IMR-90 (cell line): Measurements from ENCODE around the gene ACIN1. TPM values are rescaled to one million over a fixed set of nuclear protein-coding genes. Genes with fewer than 3 reads are reported as not detected.

Experiments used
- ATAC-seq: fragments of 200-7000 bp; cut with Tn5 transposase; 2 replicates; pipeline ENCODE4 v1.9.1; 2020; ENCODE audit warnings: low read depth, mild to moderate bottlenecking, moderate library complexity
- BruUV-seq: library from RNA; stranded (reverse); fragments of 400-500 nt; replicated peaks from 2 replicates; lab custom pipeline; 2021; lab: Mats Ljungman, UMichigan
- CTCF ChIA-PET: fragments of 300-600 bp; formaldehyde crosslinking; extraction: SDS; loops from one replicate; lab custom pipeline; 2021; ENCODE audit warnings: antibody characterized with exemption; lab: Yijun Ruan, JAX
- POLR2A ChIA-PET: fragments of 300-600 bp; sonication (Branson Sonifier 250); formaldehyde crosslinking; loops from one replicate; lab custom pipeline; 2022; ENCODE audit warnings: antibody characterized with exemption; ENCODE audit not compliant: unreplicated experiment; lab: Charles Lee
- DNase-seq: peaks from one replicate; pipeline ENCODE4 v3.0.0; 2013
- H2AFZ ChIP-seq: replicated peaks from 2 replicates; pipeline ENCODE3; 2013; ENCODE audit warnings: low read length, mild to moderate bottlenecking; ENCODE audit not compliant: poor library complexity
- H2AK5ac ChIP-seq: 2 replicates; pipeline ENCODE4 v1.6.1; 2013; ENCODE audit warnings: low read depth, low read length, inconsistent platforms
- H2AK9ac ChIP-seq: replicated peaks from 2 replicates; pipeline ENCODE3; 2013; ENCODE audit warnings: mild to moderate bottlenecking, low read depth, low read length, moderate library complexity; ENCODE audit not compliant: poor library complexity
- H2BK120ac ChIP-seq: 2 replicates; pipeline ENCODE4 v1.6.1; 2013; ENCODE audit warnings: low read depth, low read length, inconsistent platforms
- H2BK15ac ChIP-seq: 3 replicates; pipeline ENCODE4 v1.6.1; 2013; ENCODE audit warnings: low read depth, low read length, inconsistent platforms
- H2BK20ac ChIP-seq: 2 replicates; pipeline ENCODE4 v1.6.1; 2013; ENCODE audit warnings: low read depth, mild to moderate bottlenecking, inconsistent platforms, low read length, moderate library complexity
- H2BK5ac ChIP-seq: 2 replicates; pipeline ENCODE4 v1.6.1; 2013; ENCODE audit warnings: mild to moderate bottlenecking, low read depth, low read length, inconsistent platforms; ENCODE audit not compliant: poor library complexity, severe bottlenecking
- H3K14ac ChIP-seq: replicated peaks from 2 replicates; pipeline ENCODE4 v1.6.1; 2013; ENCODE audit warnings: low read depth, low read length, inconsistent platforms
- H3K18ac ChIP-seq: 2 replicates; pipeline ENCODE4 v1.6.1; 2013; ENCODE audit warnings: low read depth, low read length, control low read depth
- H3K23ac ChIP-seq: 2 replicates; pipeline ENCODE4 v1.6.1; 2013; ENCODE audit warnings: low read depth, low read length, inconsistent platforms
- H3K27ac ChIP-seq: 2 replicates; pipeline ENCODE4 v1.5.1; 2013; ENCODE audit warnings: mild to moderate bottlenecking, control low read depth, low read length; ENCODE audit not compliant: insufficient read depth
- H3K27me3 ChIP-seq: 2 replicates; pipeline ENCODE4 v1.6.1; 2013; ENCODE audit warnings: low read length; ENCODE audit not compliant: control insufficient read depth, insufficient read depth
- H3K36me3 ChIP-seq: 2 replicates; pipeline ENCODE4 v1.6.1; 2013; ENCODE audit warnings: low read length, mixed read lengths; ENCODE audit not compliant: control insufficient read depth, insufficient read depth
- H3K4ac ChIP-seq: 2 replicates; pipeline ENCODE4 v1.6.1; 2013; ENCODE audit warnings: low read depth, low read length, inconsistent platforms
- H3K4me1 ChIP-seq: 2 replicates; pipeline ENCODE4 v1.6.1; 2013; ENCODE audit warnings: low read length, mixed read lengths; ENCODE audit not compliant: control insufficient read depth, insufficient read depth
- H3K4me2 ChIP-seq: 2 replicates; pipeline ENCODE4 v1.6.1; 2013; ENCODE audit warnings: low read depth, mild to moderate bottlenecking, control low read depth, low read length, moderate library complexity
- H3K4me3 ChIP-seq: 2 replicates; pipeline ENCODE4 v1.5.1; 2013; ENCODE audit warnings: low read depth, mild to moderate bottlenecking, control low read depth, low read length, moderate library complexity; ENCODE audit not compliant: insufficient read depth
- H3K56ac ChIP-seq: 2 replicates; pipeline ENCODE4 v1.6.1; 2013; ENCODE audit warnings: low read length, inconsistent platforms; ENCODE audit not compliant: insufficient read depth; ENCODE audit errors: extremely low read depth
- H3K79me1 ChIP-seq, 2 experiments: 2 replicates each; pipeline ENCODE4 v1.6.1; 2013; ENCODE audit warnings: low read length in 2 of 2, inconsistent platforms in 1 of 2, low read depth in 1 of 2
- H3K9ac ChIP-seq: 2 replicates; pipeline ENCODE4 v1.6.1; 2013; ENCODE audit warnings: low read depth, low read length, control low read depth
- H3K9me1 ChIP-seq: 2 replicates; pipeline ENCODE4 v1.6.1; 2013; ENCODE audit warnings: low read length, inconsistent platforms; ENCODE audit not compliant: insufficient read depth
- H3K9me3 ChIP-seq: 2 replicates; pipeline ENCODE4 v1.6.1; 2013; ENCODE audit warnings: low read length; ENCODE audit not compliant: control insufficient read depth, insufficient read depth
- H4K20me1 ChIP-seq: 2 replicates; pipeline ENCODE4 v1.6.1; 2013; ENCODE audit warnings: low read length, inconsistent platforms; ENCODE audit not compliant: insufficient read depth
- H4K5ac ChIP-seq: 2 replicates; pipeline ENCODE4 v1.6.1; 2013; ENCODE audit warnings: mild to moderate bottlenecking, low read depth, low read length, control low read depth
- H4K8ac ChIP-seq, 2 experiments: 2 replicates each; pipeline ENCODE4 v1.6.1; 2013; ENCODE audit warnings: low read depth in 2 of 2, low read length in 2 of 2, control low read depth in 1 of 2, inconsistent platforms in 1 of 2
- H4K91ac ChIP-seq: 2 replicates; pipeline ENCODE4 v1.6.1; 2013; ENCODE audit warnings: low read depth, low read length, inconsistent platforms; ENCODE audit not compliant: insufficient read depth
- BHLHE40 ChIP-seq: fragments of 150-350 bp; IDR thresholded peaks from 2 replicates; pipeline ENCODE4 v1.6.1; 2016; ENCODE audit warnings: mild to moderate bottlenecking, low read depth, low read length
- CEBPB ChIP-seq: IDR thresholded peaks from 2 replicates; pipeline ENCODE4 v1.6.1; 2012; ENCODE audit warnings: low read depth, low read length, improper control_type of control experiment
- CHD1 ChIP-seq: IDR thresholded peaks from 2 replicates; pipeline ENCODE4 v1.6.1; 2012; ENCODE audit warnings: low read depth, low read length, improper control_type of control experiment
- CTCF ChIP-seq: conservative IDR thresholded peaks from 2 replicates; pipeline ENCODE4 v1.5.1; 2012; ENCODE audit warnings: mild to moderate bottlenecking, low read depth, low read length, improper control_type of control experiment
- FOS ChIP-seq: fragments of 150-350 bp; IDR thresholded peaks from 2 replicates; pipeline ENCODE4 v1.6.1; 2016; ENCODE audit warnings: low read depth, low read length
- MAFK ChIP-seq: IDR thresholded peaks from 2 replicates; pipeline ENCODE4 v1.6.1; 2012; ENCODE audit warnings: low read depth, low read length, improper control_type of control experiment
- MAZ ChIP-seq: IDR thresholded peaks from 2 replicates; pipeline ENCODE4 v1.6.1; 2012; ENCODE audit warnings: low read depth, mild to moderate bottlenecking, low read length, improper control_type of control experiment, moderate library complexity, borderline replicate concordance
- MXI1 ChIP-seq: IDR thresholded peaks from 2 replicates; pipeline ENCODE4 v1.6.1; 2012; ENCODE audit warnings: low read depth, mild to moderate bottlenecking, low read length, moderate library complexity, borderline replicate concordance
- NFE2L2 ChIP-seq: fragments of 150-350 bp; IDR thresholded peaks from 2 replicates; pipeline ENCODE4 v1.6.1; 2016; ENCODE audit warnings: low read depth, mild to moderate bottlenecking, low read length
- POLR2A ChIP-seq: IDR thresholded peaks from 2 replicates; pipeline ENCODE4 v1.6.1; 2012; ENCODE audit warnings: mild to moderate bottlenecking, low read depth, low read length
- RAD21 ChIP-seq: IDR thresholded peaks from 2 replicates; pipeline ENCODE4 v1.6.1; 2012; ENCODE audit warnings: low read length, improper control_type of control experiment
- RCOR1 ChIP-seq: IDR thresholded peaks from 2 replicates; pipeline ENCODE4 v1.6.1; 2012; ENCODE audit warnings: mild to moderate bottlenecking, low read length, improper control_type of control experiment; ENCODE audit not compliant: insufficient replicate concordance
- RFX5 ChIP-seq: IDR thresholded peaks from 2 replicates; pipeline ENCODE4 v1.8.0; 2012; ENCODE audit warnings: low read depth, mild to moderate bottlenecking, low read length, moderate library complexity
- SMC3 ChIP-seq: fragments of 150-350 bp; IDR thresholded peaks from 2 replicates; pipeline ENCODE4 v1.6.1; 2016; ENCODE audit warnings: low read depth, mild to moderate bottlenecking, antibody characterized with exemption, low read length, moderate library complexity
- WGBS, 2 experiments: methylation state at CpG; one replicate each; pipeline versions ENCODE4 v1.1.5 to v1.1.7; 2013; ENCODE audit warnings: missing lambda C conversion rate in 2 of 2; ENCODE audit not compliant: insufficient read length in 1 of 2; ENCODE audit errors: extremely low coverage in 2 of 2; 5-methylcytosine and 5-hydroxymethylcytosine counted together
- dilution Hi-C: fragments of 300-500 bp; cut with HindIII; formaldehyde crosslinking; loops from one replicate; pipeline ENCODE4 v1.14.3; 2018; ENCODE audit warnings: low sequenced_read_pairs; ENCODE audit not compliant: unreplicated experiment
- in situ Hi-C: fragments of 300-500 bp; cut with MboI; formaldehyde crosslinking; loops from 3 replicates; pipeline ENCODE4 v1.14.3; 2019; ENCODE audit warnings: low sequenced_read_pairs, inconsistent platforms, mixed read lengths
- intact Hi-C: fragments of 100-400 bp; cut with micrococcal nuclease; formaldehyde crosslinking; loops from 2 replicates; pipeline ENCODE4 v1.10.0; 2022
- polyA plus RNA-seq, 3 experiments: library from polyadenylated mRNA; depleted of rRNA; stranded (reverse); fragments of >200 nt; gene quantifications; 2 replicates each; pipeline ENCODE4 v1.2.3, GENCODE V29; 2012; ENCODE audit warnings: low replicate concordance in 1 of 3
- total RNA-seq: library from RNA; depleted of rRNA; stranded (reverse); fragments of >200 nt; gene quantifications from 2 replicates; pipeline ENCODE4 v1.2.3, GENCODE V29; 2012
- TF ChIP-seq, protein P1 (sequence below): fragments of 150-350 bp; IDR thresholded peaks from 2 replicates; pipeline ENCODE4 v1.6.1; 2017; ENCODE audit warnings: mild to moderate bottlenecking, antibody characterized with exemption, low read length, low read depth
- TF ChIP-seq, protein P2 (sequence below): fragments of 150-350 bp; IDR thresholded peaks from 2 replicates; pipeline ENCODE4 v1.6.1; 2016; ENCODE audit warnings: low read depth, mild to moderate bottlenecking, low read length, moderate library complexity, borderline replicate concordance

ACIN1 gene
- total and polyA plus RNA-seq, 2 of the 4 experiments (the other 2 are of a cell fraction): 73.8 to 185 TPM

DNA sequence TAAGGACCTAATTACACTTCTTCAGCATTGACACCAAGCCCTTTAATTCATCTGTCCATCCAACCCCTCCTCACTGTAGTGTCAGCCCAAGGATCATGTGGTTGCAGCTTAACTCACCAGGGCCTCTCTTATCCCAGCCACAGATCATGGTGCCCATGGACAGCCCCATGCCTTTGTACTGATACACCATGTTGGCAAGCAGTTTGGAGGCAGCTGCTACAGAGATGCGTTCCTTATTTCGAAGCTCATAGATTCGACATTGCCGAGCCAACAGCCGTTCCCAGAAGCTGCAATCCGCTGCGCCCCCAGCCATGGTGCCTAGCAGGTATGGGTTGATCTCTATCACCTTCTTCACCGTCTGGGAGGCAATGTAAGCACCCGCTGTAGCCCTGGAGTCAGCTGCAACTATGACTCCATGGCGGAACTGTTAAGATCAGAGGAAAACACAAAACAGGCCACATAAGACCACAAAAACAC lies 61.6 kb downstream of the ACIN1 start:
- Histone ChIP-seq H3K9me1 (peaks cover 5% of the 10 kb centered on the region; the same call in 1 of the 2 replicates), H3K79me1 (peaks cover 26 to 45% of the 10 kb centered on the region in 2 experiments), H3K23ac (no peak overlapping the region), H3K4me2 (peak overlapping the region; percentile 10; the same call in 1 of the 2 replicates), H3K27ac (no peak overlapping the region), H4K8ac (no peak overlapping the region), H3K9ac (no peak overlapping the region), H4K5ac (no peak overlapping the region), H4K20me1 (peaks cover 6% of the 10 kb centered on the region; the same call in 1 of the 2 replicates), H3K27me3 (no peaks in the 10 kb centered on the region), H2AK5ac (no peak overlapping the region), H3K56ac (no peak overlapping the region), H3K9me3 (no peaks in the 10 kb centered on the region), H3K4me1 (peaks cover 6% of the 10 kb centered on the region), H3K14ac (no peak overlapping the region), H3K36me3 (peaks cover 13% of the 10 kb centered on the region), H2BK20ac (no peak overlapping the region), H2BK15ac (no peak overlapping the region), H2AK9ac (no peak overlapping the region), H2AFZ (no peak overlapping the region), H2BK5ac (no peak overlapping the region), H3K18ac (no peak overlapping the region), H3K4me3 (peak overlapping the region; percentile 70; the same call in 1 of the 2 replicates), H2BK120ac (no peak overlapping the region), H4K91ac (no peak overlapping the region), H3K4ac (no peak overlapping the region)
- WGBS, 2 experiments: 100% methylated on average over 4 of the region's 10 CpGs; no CpG with 5 or more reads in 1 of the 2 experiments
- POLR2A ChIA-PET: interaction anchor here (0.7 kb wide), 1 partner anchor 248 kb away, joined by 3 read pairs; no protein-coding TSS in a partner anchor
- TF ChIP-seq CEBPB (no peak), NFE2L2 (no peak), RFX5 (no peak), RCOR1 (no peak), FOS (no peak), CTCF (no peak), BHLHE40 (no peak), SMC3 (no peak), POLR2A (no peak), CHD1 (no peak), MXI1 (no peak), MAFK (no peak), RAD21 (no peak), MAZ (no peak)
- TF ChIP-seq, protein P1, sequence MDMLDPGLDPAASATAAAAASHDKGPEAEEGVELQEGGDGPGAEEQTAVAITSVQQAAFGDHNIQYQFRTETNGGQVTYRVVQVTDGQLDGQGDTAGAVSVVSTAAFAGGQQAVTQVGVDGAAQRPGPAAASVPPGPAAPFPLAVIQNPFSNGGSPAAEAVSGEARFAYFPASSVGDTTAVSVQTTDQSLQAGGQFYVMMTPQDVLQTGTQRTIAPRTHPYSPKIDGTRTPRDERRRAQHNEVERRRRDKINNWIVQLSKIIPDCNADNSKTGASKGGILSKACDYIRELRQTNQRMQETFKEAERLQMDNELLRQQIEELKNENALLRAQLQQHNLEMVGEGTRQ: no peak
- TF ChIP-seq, protein P2, sequence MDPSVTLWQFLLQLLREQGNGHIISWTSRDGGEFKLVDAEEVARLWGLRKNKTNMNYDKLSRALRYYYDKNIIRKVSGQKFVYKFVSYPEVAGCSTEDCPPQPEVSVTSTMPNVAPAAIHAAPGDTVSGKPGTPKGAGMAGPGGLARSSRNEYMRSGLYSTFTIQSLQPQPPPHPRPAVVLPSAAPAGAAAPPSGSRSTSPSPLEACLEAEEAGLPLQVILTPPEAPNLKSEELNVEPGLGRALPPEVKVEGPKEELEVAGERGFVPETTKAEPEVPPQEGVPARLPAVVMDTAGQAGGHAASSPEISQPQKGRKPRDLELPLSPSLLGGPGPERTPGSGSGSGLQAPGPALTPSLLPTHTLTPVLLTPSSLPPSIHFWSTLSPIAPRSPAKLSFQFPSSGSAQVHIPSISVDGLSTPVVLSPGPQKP: no peak
- intact Hi-C loops: no loop called here
- DNase-seq (no peak), ATAC-seq (no peak)
- BruUV-seq: no TSS peak
- dilution Hi-C loops: no loop called here
- in situ Hi-C loops: no loop called here
- CTCF ChIA-PET: interaction anchor here (1.4 kb wide), 1 partner anchor 36 kb away, joined by 4 read pairs; no protein-coding TSS in a partner anchor
